ENCODE results near the gene METTL16. TPM values are rescaled to one million over a fixed set of nuclear protein-coding genes. Genes with fewer than 3 reads are reported as not detected.

The METTL16 gene
- total and polyA plus RNA-seq, 2 donors = 21.6 to 27.3 TPM

GRCh38 chr17:2391597-2392251 lies 120.0 kb downstream of the METTL16 start:
- H3K36me3 ChIP-seq (ENCODE audit: insufficient read depth) = peaks cover 2% of the 10 kb centered on the region
- H3K4me1 ChIP-seq (ENCODE audit: insufficient read depth) = no peaks in the 10 kb centered on the region
- no peak for DNase-seq (ENCODE audit: extremely low spot score)
- no peak overlapping the region for H3K27ac ChIP-seq (ENCODE audit: low read depth)
- no peak overlapping the region for H3K4me3 ChIP-seq (ENCODE audit: low read depth, low read length)
- 69% methylated on average over 18 of the region's 18 CpGs for WGBS

- Histone ChIP-seq H3K36me3 (ENCODE audit: insufficient read depth) (peaks cover 2% of the 10 kb centered on the region), H3K27ac (ENCODE audit: low read depth) (no peak overlapping the region), H3K4me1 (ENCODE audit: insufficient read depth) (no peaks in the 10 kb centered on the region), H3K4me3 (ENCODE audit: low read depth, low read length) (no peak overlapping the region)
- no peak for DNase-seq (ENCODE audit: extremely low spot score)
- 77% methylated on average over 12 of the region's 12 CpGs for WGBS
These were observed 121.4 kb downstream of the METTL16 start for GRCh38 chr17:2390199-2390836.

GRCh38 chr17:2388683-2389055 lies 123.0 kb downstream of the METTL16 start:
- Histone ChIP-seq H3K4me3 (ENCODE audit: low read depth, low read length) (no peak overlapping the region), H3K36me3 (ENCODE audit: insufficient read depth) (peaks cover 2% of the 10 kb centered on the region), H3K4me1 (ENCODE audit: insufficient read depth) (no peaks in the 10 kb centered on the region), H3K27ac (ENCODE audit: low read depth) (no peak overlapping the region)
- no peak for DNase-seq (ENCODE audit: extremely low spot score)
- 87% methylated on average over 15 of the region's 15 CpGs for WGBS

GRCh38 chr17:2388020-2388682 lies 123.5 kb downstream of the METTL16 start:
- Histone ChIP-seq H3K36me3 (ENCODE audit: insufficient read depth) (peaks cover 2% of the 10 kb centered on the region), H3K4me3 (ENCODE audit: low read depth, low read length) (no peak overlapping the region), H3K27ac (ENCODE audit: low read depth) (no peak overlapping the region), H3K4me1 (ENCODE audit: insufficient read depth) (no peaks in the 10 kb centered on the region)
- no peak for DNase-seq (ENCODE audit: extremely low spot score)
- WGBS = 87% methylated on average over 21 of the region's 21 CpGs

- H3K4me3 ChIP-seq (ENCODE audit: low read depth, low read length) = no peak overlapping the region
- no peak for DNase-seq (ENCODE audit: extremely low spot score)
- H3K36me3 ChIP-seq (ENCODE audit: insufficient read depth) = peaks cover 2% of the 10 kb centered on the region
- H3K4me1 ChIP-seq (ENCODE audit: insufficient read depth) = no peaks in the 10 kb centered on the region
- no peak overlapping the region for H3K27ac ChIP-seq (ENCODE audit: low read depth)
- WGBS = 92% methylated on average over 41 of the region's 41 CpGs
These were observed 124.3 kb downstream of the METTL16 start for GRCh38 chr17:2387086-2388019.

- peaks cover 2% of the 10 kb centered on the region for H3K36me3 ChIP-seq (ENCODE audit: insufficient read depth)
- H3K4me1 ChIP-seq (ENCODE audit: insufficient read depth) = no peaks in the 10 kb centered on the region
- no peak overlapping the region for H3K27ac ChIP-seq (ENCODE audit: low read depth)
- no peak overlapping the region for H3K4me3 ChIP-seq (ENCODE audit: low read depth, low read length)
- no peak for DNase-seq (ENCODE audit: extremely low spot score)
- WGBS = 83% methylated on average over 22 of the region's 22 CpGs
These were observed 125.1 kb downstream of the METTL16 start for GRCh38 chr17:2386400-2387085.

GRCh38 chr17:2385240-2386210 lies 126.2 kb downstream of the METTL16 start:
- 69% methylated on average over 18 of the region's 18 CpGs for WGBS
- peaks cover 2% of the 10 kb centered on the region for H3K36me3 ChIP-seq (ENCODE audit: insufficient read depth)
- H3K27ac ChIP-seq (ENCODE audit: low read depth) = no peak overlapping the region
- H3K4me1 ChIP-seq (ENCODE audit: insufficient read depth) = no peaks in the 10 kb centered on the region
- DNase-seq (ENCODE audit: extremely low spot score) = no peak
- H3K4me3 ChIP-seq (ENCODE audit: low read depth, low read length) = no peak overlapping the region

GRCh38 chr17:2384439-2385127 lies 127.1 kb downstream of the METTL16 start:
- peaks cover 2% of the 10 kb centered on the region for H3K36me3 ChIP-seq (ENCODE audit: insufficient read depth)
- WGBS = 62% methylated on average over 22 of the region's 22 CpGs
- H3K4me1 ChIP-seq (ENCODE audit: insufficient read depth) = no peaks in the 10 kb centered on the region
- no peak overlapping the region for H3K4me3 ChIP-seq (ENCODE audit: low read depth, low read length)
- no peak overlapping the region for H3K27ac ChIP-seq (ENCODE audit: low read depth)
- no peak for DNase-seq (ENCODE audit: extremely low spot score)

GRCh38 chr17:2383628-2384167 lies 128.0 kb downstream of the METTL16 start:
- Histone ChIP-seq H3K4me3 (ENCODE audit: low read depth, low read length) (no peak overlapping the region), H3K36me3 (ENCODE audit: insufficient read depth) (peaks cover 2% of the 10 kb centered on the region), H3K4me1 (ENCODE audit: insufficient read depth) (no peaks in the 10 kb centered on the region), H3K27ac (ENCODE audit: low read depth) (no peak overlapping the region)
- WGBS = 54% methylated on average over 11 of the region's 11 CpGs
- DNase-seq (ENCODE audit: extremely low spot score) = no peak

GRCh38 chr17:2380950-2381649 lies 130.6 kb downstream of the METTL16 start:
- 70% methylated on average over 15 of the region's 15 CpGs for WGBS
- no peaks in the 10 kb centered on the region for H3K4me1 ChIP-seq (ENCODE audit: insufficient read depth)
- no peak overlapping the region for H3K4me3 ChIP-seq (ENCODE audit: low read depth, low read length)
- no peak overlapping the region for H3K27ac ChIP-seq (ENCODE audit: low read depth)
- DNase-seq (ENCODE audit: extremely low spot score) = no peak
- H3K36me3 ChIP-seq (ENCODE audit: insufficient read depth) = peaks cover 1% of the 10 kb centered on the region

GRCh38 chr17:2380226-2380922 lies 131.3 kb downstream of the METTL16 start:
- H3K36me3 ChIP-seq (ENCODE audit: insufficient read depth) = peaks cover 1% of the 10 kb centered on the region
- no peak for DNase-seq (ENCODE audit: extremely low spot score)
- H3K4me1 ChIP-seq (ENCODE audit: insufficient read depth) = no peaks in the 10 kb centered on the region
- H3K27ac ChIP-seq (ENCODE audit: low read depth) = no peak overlapping the region
- H3K4me3 ChIP-seq (ENCODE audit: low read depth, low read length) = no peak overlapping the region
- 77% methylated on average over 16 of the region's 16 CpGs for WGBS
